Endothelial cell of umbilical vein (primary cell): ENCODE measurements around the gene RPS16. TPM values are rescaled to one million over a fixed set of nuclear protein-coding genes. Genes with fewer than 3 reads are reported as not detected.

Experiments used
- BruUV-seq: library from RNA; stranded (reverse); fragments of 400-500 nt; replicated peaks from 2 replicates; lab custom pipeline; 2021; lab: Mats Ljungman, UMichigan
- CTCF ChIA-PET: fragments of 300-600, 350-600 bp; sonication (Branson Sonifier 250); formaldehyde crosslinking; loops from one replicate; lab custom pipeline; 2021; ENCODE audit warnings: antibody characterized with exemption, inconsistent platforms; lab: Charles Lee
- POLR2A ChIA-PET: fragments of 300-600, 350-600 bp; sonication (Branson Sonifier 250); formaldehyde crosslinking; loops from one replicate; lab custom pipeline; 2021; ENCODE audit warnings: antibody characterized with exemption, inconsistent platforms; lab: Charles Lee
- DNase-seq: peaks from one replicate; pipeline ENCODE4 v3.0.0-alpha.2; 2011; ENCODE audit warnings: low read depth, low spot score
- FAIRE-seq: peaks from 2 replicates; lab custom pipeline; 2011; peaks lifted over from hg19 to GRCh38; lab: Jason Lieb, UNC
- H2AFZ ChIP-seq: 2 replicates; pipeline ENCODE4 v1.6.0; 2012; ENCODE audit warnings: low read depth, low read length, control low read depth, inconsistent platforms
- H3K27ac ChIP-seq: 2 replicates; pipeline ENCODE4 v1.5.1; 2011; ENCODE audit warnings: low read depth, mild to moderate bottlenecking, control low read depth, low read length, moderate library complexity; ENCODE audit not compliant: insufficient read depth
- H3K27me3 ChIP-seq, 2 experiments: 2 replicates each; pipeline versions ENCODE4 v1.6.0 to v1.6.1; 2011; ENCODE audit warnings: low read length in 2 of 2, mixed read lengths in 1 of 2; ENCODE audit not compliant: control insufficient read depth in 2 of 2, insufficient read depth in 2 of 2
- H3K36me3 ChIP-seq, 2 experiments: 2 replicates in 1 of 2; 3 replicates in 1 of 2; pipeline ENCODE4 v1.5.1; 2011; ENCODE audit warnings: low read length in 2 of 2, mild to moderate bottlenecking in 1 of 2, moderate library complexity in 1 of 2; ENCODE audit not compliant: control insufficient read depth in 2 of 2, insufficient read depth in 2 of 2; ENCODE audit errors: extremely low read depth in 1 of 2
- H3K4me1 ChIP-seq: 3 replicates; pipeline ENCODE4 v1.5.1; 2011; ENCODE audit warnings: mild to moderate bottlenecking, low read length; ENCODE audit not compliant: control insufficient read depth, insufficient read depth; ENCODE audit errors: extremely low read depth
- H3K4me2 ChIP-seq: 2 replicates; pipeline ENCODE4 v1.6.1; 2011; ENCODE audit warnings: low read length, control low read depth, mixed read lengths; ENCODE audit not compliant: insufficient read depth
- H3K4me3 ChIP-seq, 3 experiments: fragments of 200-600 bp in 1 of 3; sonication (generic), shearing (Covaris generic) in 1 of 3; replicated peaks in 1 of 3; 2 replicates each; pipeline ENCODE4 v1.5.1; 2011 to 2016; ENCODE audit warnings: control low read depth in 3 of 3, low read length in 3 of 3, mild to moderate bottlenecking in 2 of 3, inconsistent platforms in 1 of 3, low read depth in 1 of 3, moderate library complexity in 1 of 3; ENCODE audit not compliant: insufficient read depth in 1 of 3
- H3K79me2 ChIP-seq: 2 replicates; pipeline ENCODE4 v1.6.0; 2012; ENCODE audit warnings: low read length, inconsistent platforms; ENCODE audit not compliant: control insufficient read depth, insufficient read depth
- H3K9ac ChIP-seq: replicated peaks from 2 replicates; pipeline ENCODE3; 2011; ENCODE audit warnings: low read length, control low read depth; ENCODE audit not compliant: insufficient read depth; ENCODE audit errors: extremely low read depth
- H3K9me1 ChIP-seq: replicated peaks from 3 replicates; pipeline ENCODE4 v1.6.0; 2011; ENCODE audit warnings: mild to moderate bottlenecking, low read length; ENCODE audit not compliant: control insufficient read depth, insufficient read depth; ENCODE audit errors: extremely low read depth
- H3K9me3 ChIP-seq: replicated peaks from 2 replicates; pipeline ENCODE4 v1.5.1; 2012; ENCODE audit warnings: low read length, inconsistent platforms; ENCODE audit not compliant: control insufficient read depth, insufficient read depth
- H4K20me1 ChIP-seq: replicated peaks from 2 replicates; pipeline ENCODE3; 2011; ENCODE audit warnings: mild to moderate bottlenecking, low read length; ENCODE audit not compliant: control insufficient read depth, insufficient read depth; ENCODE audit errors: extremely low read depth
- JUN ChIP-seq: IDR thresholded peaks from 2 replicates; pipeline ENCODE4 v1.6.1; 2011; ENCODE audit warnings: borderline replicate concordance, low read depth; ENCODE audit not compliant: insufficient read length, insufficient read depth
- POLR2A ChIP-seq: IDR thresholded peaks from 2 replicates; pipeline ENCODE4 v1.6.1; 2012; ENCODE audit warnings: low read depth, mild to moderate bottlenecking, control low read depth, low read length
- POLR2AphosphoS5 ChIP-seq: IDR thresholded peaks from 2 replicates; pipeline ENCODE4 v1.6.1; 2012; ENCODE audit warnings: low read depth, mild to moderate bottlenecking, control low read depth, low read length, moderate library complexity; ENCODE audit not compliant: insufficient read depth
- dilution Hi-C: fragments of 300-500 bp; cut with MboI; formaldehyde crosslinking; loops from one replicate; pipeline ENCODE4 v1.15.0; 2019; ENCODE audit warnings: low sequenced_read_pairs; ENCODE audit not compliant: extremely low pct_ligation_motif_present
- intact Hi-C: fragments of 100-400 bp; cut with micrococcal nuclease; formaldehyde crosslinking; loops from one replicate; pipeline ENCODE4 v1.10.0; 2022
- polyA plus RNA-seq, 4 experiments: library from polyadenylated mRNA; depleted of rRNA in 3 of 4; stranded (reverse) in 3 of 4; unstranded in 1 of 4; fragments of >200 nt; gene quantifications; 2 replicates each; pipeline versions ENCODE4 v1.2.1 to v1.2.3, GENCODE V29; 2011 to 2012; ENCODE audit warnings: missing spikeins in 1 of 4
- total RNA-seq: library from RNA; stranded (reverse); gene quantifications from 2 replicates; pipeline ENCODE4 v1.2.3, GENCODE V29; 2021
- TF ChIP-seq, protein P1 (sequence below), 2 donors: IDR thresholded peaks; 1 replicate in 1 of 2; 2 replicates in 1 of 2; pipeline ENCODE4 v1.5.1; 2011; ENCODE audit warnings: low read length in 2 of 2, mild to moderate bottlenecking in 2 of 2, moderate library complexity in 2 of 2, control low read depth in 1 of 2, inconsistent platforms in 1 of 2, low read depth in 1 of 2; ENCODE audit not compliant: insufficient read depth in 1 of 2; ENCODE audit errors: extremely low read depth in 1 of 2
- TF ChIP-seq, protein P2 (sequence below): IDR thresholded peaks from 2 replicates; pipeline ENCODE4 v1.6.1; 2011; ENCODE audit not compliant: insufficient read depth, insufficient read length

RPS16 gene
- total and polyA plus RNA-seq, 2 donors (not counting 3 experiments of a cell fraction or from before 2014, with no cell fraction given): 1,768 to 5,244 TPM

DNA sequence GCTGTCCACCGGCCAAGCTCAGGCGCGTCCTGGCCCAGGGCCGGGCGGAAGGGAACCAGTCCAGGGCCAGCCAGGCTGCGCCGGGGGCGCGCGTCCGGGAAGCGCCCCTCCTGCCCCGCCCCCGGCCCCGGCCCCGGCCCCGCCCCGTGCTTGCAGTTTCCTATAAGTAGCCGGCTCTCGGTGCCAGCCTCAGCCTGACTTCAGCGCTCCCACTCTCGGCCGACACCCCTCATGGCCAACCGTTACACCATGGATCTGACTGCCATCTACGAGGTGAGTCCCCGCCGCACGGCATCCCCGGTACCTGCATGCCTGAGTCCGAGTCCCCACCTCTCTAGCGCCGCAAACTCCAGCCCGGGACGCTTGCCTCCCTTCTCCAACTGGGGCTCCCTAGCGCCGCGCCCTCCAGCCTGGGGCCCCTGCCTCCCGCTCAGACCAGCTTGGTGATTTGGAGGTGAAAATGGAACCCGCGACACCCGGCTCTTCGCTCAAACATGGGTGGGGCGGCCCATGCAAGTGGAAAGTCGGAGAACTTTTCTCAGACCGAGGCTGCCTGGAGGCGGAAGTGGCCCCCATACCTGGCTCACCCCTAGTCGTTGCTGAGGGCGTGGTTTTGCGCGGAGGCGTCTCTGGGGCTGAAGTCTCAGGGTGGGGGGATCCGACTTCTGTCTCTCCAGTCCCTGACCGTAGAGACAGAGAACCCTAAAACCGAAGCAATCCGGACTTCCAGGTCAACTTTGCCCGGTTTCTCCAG is 28.9 kb downstream of the RPS16 start, which contains the start of gene ZFP36:
Gene ZFP36 (plus strand): TSS at position 192 of the 754 bp plus-strand sequence. CDS start 58 bp downstream, at position 250.
- Histone ChIP-seq H3K36me3 (no peaks in the 10 kb centered on the region), H2AFZ (peak within 1 kb of the TSS; percentile 18), H3K4me3 (peak within 1 kb of the TSS; percentile 71 to 96 (median 88)), H3K9me3 (no peaks in the 10 kb centered on the region), H3K79me2 (peaks cover 22% of the 10 kb centered on the region), H3K27ac (peak within 1 kb of the TSS; percentile 83), H3K27me3 (no peaks in the 10 kb centered on the region), H3K9ac (peak within 1 kb of the TSS; percentile 92), H3K4me1 (peaks cover 57% of the 10 kb centered on the region), H3K4me2 (peak within 1 kb of the TSS; percentile 83), H4K20me1 (no peaks in the 10 kb centered on the region), H3K9me1 (no peaks in the 10 kb centered on the region)
- ChIA-PET CTCF (interaction anchor here (5.0 kb wide), 1 partner anchor 10 kb away, joined by 42 read pairs; no protein-coding TSS in a partner anchor), POLR2A (interaction anchor here (0.5 to 2.4 kb wide), 7 partner anchors 9 to 476 kb away, joined by 3 to 10 read pairs (median 5); partner anchors contain the start of genes MED29, MRPS12, PAF1 and RPS16)
- FAIRE-seq (peak; percentile 75), DNase-seq (peak; percentile 76)
- peak; percentile 99 for TF ChIP-seq POLR2A
- TF ChIP-seq, protein P1, sequence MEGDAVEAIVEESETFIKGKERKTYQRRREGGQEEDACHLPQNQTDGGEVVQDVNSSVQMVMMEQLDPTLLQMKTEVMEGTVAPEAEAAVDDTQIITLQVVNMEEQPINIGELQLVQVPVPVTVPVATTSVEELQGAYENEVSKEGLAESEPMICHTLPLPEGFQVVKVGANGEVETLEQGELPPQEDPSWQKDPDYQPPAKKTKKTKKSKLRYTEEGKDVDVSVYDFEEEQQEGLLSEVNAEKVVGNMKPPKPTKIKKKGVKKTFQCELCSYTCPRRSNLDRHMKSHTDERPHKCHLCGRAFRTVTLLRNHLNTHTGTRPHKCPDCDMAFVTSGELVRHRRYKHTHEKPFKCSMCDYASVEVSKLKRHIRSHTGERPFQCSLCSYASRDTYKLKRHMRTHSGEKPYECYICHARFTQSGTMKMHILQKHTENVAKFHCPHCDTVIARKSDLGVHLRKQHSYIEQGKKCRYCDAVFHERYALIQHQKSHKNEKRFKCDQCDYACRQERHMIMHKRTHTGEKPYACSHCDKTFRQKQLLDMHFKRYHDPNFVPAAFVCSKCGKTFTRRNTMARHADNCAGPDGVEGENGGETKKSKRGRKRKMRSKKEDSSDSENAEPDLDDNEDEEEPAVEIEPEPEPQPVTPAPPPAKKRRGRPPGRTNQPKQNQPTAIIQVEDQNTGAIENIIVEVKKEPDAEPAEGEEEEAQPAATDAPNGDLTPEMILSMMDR (IDR thresholded peaks at IDR 0.05; ENCODE audit: extremely low read depth in 1 of 2, insufficient read depth in 1 of 2, low read depth in 1 of 2, low read length in 2 of 2): peak in 1 of 2 donors; percentile 9
- no peak for TF ChIP-seq JUN
- peak; percentile 98 for TF ChIP-seq POLR2AphosphoS5
- TF ChIP-seq, protein P2, sequence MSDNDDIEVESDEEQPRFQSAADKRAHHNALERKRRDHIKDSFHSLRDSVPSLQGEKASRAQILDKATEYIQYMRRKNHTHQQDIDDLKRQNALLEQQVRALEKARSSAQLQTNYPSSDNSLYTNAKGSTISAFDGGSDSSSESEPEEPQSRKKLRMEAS: peak; percentile 4
- TSS peak; percentile 69 for BruUV-seq
- dilution Hi-C loops (no loop called here), intact Hi-C loops (no loop called here)
